NB4 (cell line): ENCODE results near the gene FANCI.

Experiments used
- CTCF ChIP-seq: IDR thresholded peaks from one replicate; pipeline ENCODE4 v1.5.1; 2012; ENCODE audit warnings: low read depth, low read length
- POLR2A ChIP-seq: IDR thresholded peaks from 2 replicates; pipeline ENCODE4 v1.6.1; 2011; ENCODE audit warnings: mild to moderate bottlenecking; ENCODE audit not compliant: insufficient read length; ENCODE audit errors: extremely low read depth

- no peak for TF ChIP-seq CTCF
- TF ChIP-seq POLR2A = no peak
Observed at GRCh38 chr15:89217686-89218376, 25.9 kb upstream of the FANCI start.
